Stimulated activated CD8-positive, alpha-beta memory T cell treated with anti-CD3 and anti-CD28 coated beads, Interleukin-4, amount 100 ng/mL, for 4 hours (primary cell): ENCODE results near the gene JAM2.
"Not testable (repeated sequence)": the region's sequence is repeated elsewhere in the genome, so short reads cannot be mapped to it uniquely, and the experiment has no call there.

Source experiments
- DNase-seq, 2 donors: peaks; one replicate each; pipeline ENCODE4 v3.0.0-alpha.2; 2020; ENCODE audit warnings: low read depth in 2 of 2, low spot score in 1 of 2

Gene JAM2

GRCh38 chr21:25638660-25639550 lies at the start of gene JAM2:
TSS of gene JAM2 (plus strand) at chr21:25639258. CDS start at chr21:25639822, 564 bp downstream.
- DNase-seq, result peak in 1 of 2 donors; percentile 24

- DNase-seq, result no peak
These were observed 49.2 kb upstream of the JAM2 start for GRCh38 chr21:25589887-25590286.

GRCh38 chr21:25607151-25608043 lies 31.7 kb upstream of the JAM2 start, which contains the start of gene MRPL39:
TSS of gene MRPL39 (minus strand) at chr21:25607481. CDS start at chr21:25607475, 6 bp downstream.
- DNase-seq, result peak; percentile 71 to 73

GRCh38 chr21:25608044-25608737 lies 30.9 kb upstream of the JAM2 start:
- peak; percentile 51 to 53 for DNase-seq

- no peak for DNase-seq
These were observed 24.6 kb upstream of the JAM2 start for GRCh38 chr21:25614441-25614840.

GRCh38 chr21:25615880-25616279 lies 23.2 kb upstream of the JAM2 start:
- DNase-seq, result no peak

GRCh38 chr21:25619198-25619597 lies 19.9 kb upstream of the JAM2 start:
- DNase-seq, result no peak

- DNase-seq, result no peak
These were observed 14.5 kb upstream of the JAM2 start for GRCh38 chr21:25624511-25624910.

- DNase-seq, result no peak
These were observed 14.0 kb upstream of the JAM2 start for GRCh38 chr21:25625036-25625435.

GRCh38 chr21:25625776-25626555 lies 13.1 kb upstream of the JAM2 start:
- not testable (repeated sequence) for DNase-seq

GRCh38 chr21:25626757-25627156 lies 12.3 kb upstream of the JAM2 start:
- DNase-seq, result no peak

- no peak for DNase-seq
These were observed 6.8 kb upstream of the JAM2 start for GRCh38 chr21:25632296-25632695.

- DNase-seq, result no peak
These were observed 3.7 kb upstream of the JAM2 start for GRCh38 chr21:25635310-25635709.

- DNase-seq, result no peak
These were observed 2.3 kb upstream of the JAM2 start for GRCh38 chr21:25636727-25637126.

- no peak for DNase-seq
These were observed 1.0 kb upstream of the JAM2 start for GRCh38 chr21:25637851-25638659.

GRCh38 chr21:25639551-25640201 lies 618 bp downstream of the JAM2 start:
- peak in 1 of 2 donors; percentile 3 for DNase-seq

GRCh38 chr21:25640202-25640942 lies 1.3 kb downstream of the JAM2 start:
- DNase-seq, result no peak

- no peak for DNase-seq
These were observed 1.9 kb downstream of the JAM2 start for GRCh38 chr21:25640943-25641292.
